ENCODE results near the gene CNOT6L. TPM values are rescaled to one million over a fixed set of nuclear protein-coding genes. Genes with fewer than 3 reads are reported as not detected.

Gene CNOT6L
- total and polyA plus RNA-seq, 2 of the 4 experiments (the other 2 are of a cell fraction) = 3.5 to 21.1 TPM

DNA sequence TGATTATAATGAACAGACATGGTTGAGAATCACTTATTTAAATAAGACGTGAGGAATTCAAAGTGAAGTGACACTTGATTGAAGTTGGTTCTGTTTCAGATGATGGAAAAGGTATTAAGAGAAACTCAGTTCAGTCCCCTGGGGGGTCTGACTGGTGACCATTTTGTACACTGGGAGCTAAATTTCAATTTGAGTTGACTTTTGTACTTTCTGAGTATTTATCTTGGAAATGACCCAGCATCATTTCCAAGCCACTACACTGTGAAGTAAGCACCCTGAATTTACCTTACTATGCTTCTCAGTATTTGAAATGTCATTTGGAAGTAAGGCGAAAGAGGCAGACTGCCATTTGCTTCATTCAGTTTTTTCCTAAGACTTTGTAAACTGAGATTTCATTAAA, 73.4 kb downstream of the CNOT6L start:
- dilution Hi-C loops (cut with HindIII; ENCODE audit: low sequenced_read_pairs, unreplicated experiment) = no loop called here
- Histone ChIP-seq H2AK5ac (ENCODE audit: low read depth, low read length) (no peak overlapping the region), H4K91ac (ENCODE audit: insufficient read depth, low read depth, low read length) (no peak overlapping the region), H4K5ac (ENCODE audit: low read depth, low read length) (no peak overlapping the region), H3K23ac (ENCODE audit: low read depth, low read length) (no peak overlapping the region), H3K4me1 (ENCODE audit: control insufficient read depth, insufficient read depth, low read length) (no peaks in the 10 kb centered on the region), H2BK5ac (ENCODE audit: low read depth, low read length, poor library complexity, severe bottlenecking) (no peak overlapping the region), H4K20me1 (ENCODE audit: insufficient read depth, low read length) (no peaks in the 10 kb centered on the region), H3K79me1 (ENCODE audit: low read depth in 1 of 2, low read length in 2 of 2) (no peaks in the 10 kb centered on the region), H3K4ac (ENCODE audit: low read depth, low read length) (no peak overlapping the region), H3K56ac (ENCODE audit: extremely low read depth, insufficient read depth, low read length) (no peak overlapping the region), H2AFZ (replicated peaks; ENCODE audit: low read length, poor library complexity) (no peak overlapping the region), H2BK20ac (ENCODE audit: low read depth, low read length) (no peak overlapping the region), H3K27ac (ENCODE audit: insufficient read depth, low read length) (no peak overlapping the region), H2BK120ac (ENCODE audit: low read depth, low read length) (no peak overlapping the region), H3K4me2 (ENCODE audit: low read depth, low read length) (no peak overlapping the region), H3K14ac (replicated peaks; ENCODE audit: low read depth, low read length) (no peak overlapping the region), H3K18ac (ENCODE audit: low read depth, low read length) (no peak overlapping the region), H2AK9ac (replicated peaks; ENCODE audit: low read depth, low read length, poor library complexity) (no peak overlapping the region), H4K8ac (ENCODE audit: low read depth in 2 of 2, low read length in 2 of 2) (no peak overlapping the region), H3K9me1 (ENCODE audit: insufficient read depth, low read length) (no peaks in the 10 kb centered on the region), H3K27me3 (ENCODE audit: control insufficient read depth, insufficient read depth, low read length) (no peaks in the 10 kb centered on the region), H3K4me3 (ENCODE audit: insufficient read depth, low read depth, low read length) (no peak overlapping the region), H3K9me3 (ENCODE audit: control insufficient read depth, insufficient read depth, low read length) (no peaks in the 10 kb centered on the region), H2BK15ac (ENCODE audit: low read depth, low read length) (no peak overlapping the region), H3K36me3 (ENCODE audit: control insufficient read depth, insufficient read depth, low read length) (no peaks in the 10 kb centered on the region), H3K9ac (ENCODE audit: low read depth, low read length) (no peak overlapping the region)
- CTCF ChIA-PET = no interaction called here
- DNase-seq (no peak), ATAC-seq (ENCODE audit: low read depth) (no peak)
- in situ Hi-C loops (cut with MboI; ENCODE audit: low sequenced_read_pairs) = no loop called here
- no peak for TF ChIP-seq MXI1 (IDR thresholded peaks at IDR 0.05; ENCODE audit: borderline replicate concordance, low read depth, low read length)
- no peak for TF ChIP-seq NFE2L2 (IDR thresholded peaks at IDR 0.05; ENCODE audit: low read depth, low read length)
- TF ChIP-seq POLR2A (IDR thresholded peaks at IDR 0.05; ENCODE audit: low read depth, low read length) = no peak
- no peak for TF ChIP-seq MAFK (IDR thresholded peaks at IDR 0.05; ENCODE audit: low read depth, low read length)
- TF ChIP-seq RAD21 (IDR thresholded peaks at IDR 0.05; ENCODE audit: low read length) = no peak
- TF ChIP-seq RCOR1 (IDR thresholded peaks at IDR 0.05; ENCODE audit: insufficient replicate concordance, low read length) = no peak
- TF ChIP-seq, protein P1, sequence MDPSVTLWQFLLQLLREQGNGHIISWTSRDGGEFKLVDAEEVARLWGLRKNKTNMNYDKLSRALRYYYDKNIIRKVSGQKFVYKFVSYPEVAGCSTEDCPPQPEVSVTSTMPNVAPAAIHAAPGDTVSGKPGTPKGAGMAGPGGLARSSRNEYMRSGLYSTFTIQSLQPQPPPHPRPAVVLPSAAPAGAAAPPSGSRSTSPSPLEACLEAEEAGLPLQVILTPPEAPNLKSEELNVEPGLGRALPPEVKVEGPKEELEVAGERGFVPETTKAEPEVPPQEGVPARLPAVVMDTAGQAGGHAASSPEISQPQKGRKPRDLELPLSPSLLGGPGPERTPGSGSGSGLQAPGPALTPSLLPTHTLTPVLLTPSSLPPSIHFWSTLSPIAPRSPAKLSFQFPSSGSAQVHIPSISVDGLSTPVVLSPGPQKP (IDR thresholded peaks at IDR 0.05; ENCODE audit: borderline replicate concordance, low read depth, low read length) = no peak
- TF ChIP-seq SMC3 (IDR thresholded peaks at IDR 0.05; ENCODE audit: low read depth, low read length) = no peak
- TF ChIP-seq, protein P2, sequence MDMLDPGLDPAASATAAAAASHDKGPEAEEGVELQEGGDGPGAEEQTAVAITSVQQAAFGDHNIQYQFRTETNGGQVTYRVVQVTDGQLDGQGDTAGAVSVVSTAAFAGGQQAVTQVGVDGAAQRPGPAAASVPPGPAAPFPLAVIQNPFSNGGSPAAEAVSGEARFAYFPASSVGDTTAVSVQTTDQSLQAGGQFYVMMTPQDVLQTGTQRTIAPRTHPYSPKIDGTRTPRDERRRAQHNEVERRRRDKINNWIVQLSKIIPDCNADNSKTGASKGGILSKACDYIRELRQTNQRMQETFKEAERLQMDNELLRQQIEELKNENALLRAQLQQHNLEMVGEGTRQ (IDR thresholded peaks at IDR 0.05; ENCODE audit: low read depth, low read length) = no peak
- no peak for TF ChIP-seq CHD1 (IDR thresholded peaks at IDR 0.05; ENCODE audit: low read depth, low read length)
- no peak for TF ChIP-seq FOS (IDR thresholded peaks at IDR 0.05; ENCODE audit: low read depth, low read length)
- TF ChIP-seq, protein P3, sequence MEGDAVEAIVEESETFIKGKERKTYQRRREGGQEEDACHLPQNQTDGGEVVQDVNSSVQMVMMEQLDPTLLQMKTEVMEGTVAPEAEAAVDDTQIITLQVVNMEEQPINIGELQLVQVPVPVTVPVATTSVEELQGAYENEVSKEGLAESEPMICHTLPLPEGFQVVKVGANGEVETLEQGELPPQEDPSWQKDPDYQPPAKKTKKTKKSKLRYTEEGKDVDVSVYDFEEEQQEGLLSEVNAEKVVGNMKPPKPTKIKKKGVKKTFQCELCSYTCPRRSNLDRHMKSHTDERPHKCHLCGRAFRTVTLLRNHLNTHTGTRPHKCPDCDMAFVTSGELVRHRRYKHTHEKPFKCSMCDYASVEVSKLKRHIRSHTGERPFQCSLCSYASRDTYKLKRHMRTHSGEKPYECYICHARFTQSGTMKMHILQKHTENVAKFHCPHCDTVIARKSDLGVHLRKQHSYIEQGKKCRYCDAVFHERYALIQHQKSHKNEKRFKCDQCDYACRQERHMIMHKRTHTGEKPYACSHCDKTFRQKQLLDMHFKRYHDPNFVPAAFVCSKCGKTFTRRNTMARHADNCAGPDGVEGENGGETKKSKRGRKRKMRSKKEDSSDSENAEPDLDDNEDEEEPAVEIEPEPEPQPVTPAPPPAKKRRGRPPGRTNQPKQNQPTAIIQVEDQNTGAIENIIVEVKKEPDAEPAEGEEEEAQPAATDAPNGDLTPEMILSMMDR (conservative IDR thresholded peaks at IDR 0.05; ENCODE audit: low read depth, low read length) = no peak
- TF ChIP-seq MAZ (IDR thresholded peaks at IDR 0.05; ENCODE audit: borderline replicate concordance, low read depth, low read length) = no peak
- no peak for TF ChIP-seq BHLHE40 (IDR thresholded peaks at IDR 0.05; ENCODE audit: low read depth, low read length)
- no peak for TF ChIP-seq RFX5 (IDR thresholded peaks at IDR 0.05; ENCODE audit: low read depth, low read length)
- no peak for TF ChIP-seq CEBPB (IDR thresholded peaks at IDR 0.05; ENCODE audit: low read depth, low read length)
- intact Hi-C loops (cut with micrococcal nuclease) = no loop called here
- no CpG with 5 or more reads among the region's 2 CpGs for WGBS, 2 experiments (ENCODE audit: extremely low coverage in 2 of 2, insufficient read length in 1 of 2)
- BruUV-seq (replicated peaks) = no TSS peak
- POLR2A ChIA-PET (ENCODE audit: unreplicated experiment) = no interaction called here
